HL-60 (cell line): Measurements from ENCODE around the gene ERGIC1.

ENCODE experiments used
- CTCF ChIP-seq: IDR thresholded peaks from one replicate; pipeline ENCODE4 v1.5.1; 2011; ENCODE audit warnings: low read length, control low read depth, inconsistent platforms; ENCODE audit not compliant: insufficient read depth
- GABPA ChIP-seq: IDR thresholded peaks from 2 replicates; pipeline ENCODE4 v1.6.1; 2012; ENCODE audit warnings: low read depth
- POLR2AphosphoS5 ChIP-seq: IDR thresholded peaks from 2 replicates; pipeline ENCODE4 v1.6.1; 2012; ENCODE audit warnings: low read depth
- REST ChIP-seq: IDR thresholded peaks from 2 replicates; pipeline ENCODE4 v1.6.1; 2012; ENCODE audit warnings: low read depth; ENCODE audit not compliant: insufficient replicate concordance
- SPI1 ChIP-seq: IDR thresholded peaks from 2 replicates; pipeline ENCODE4 v1.6.1; 2012; ENCODE audit warnings: low read depth, mild to moderate bottlenecking, borderline replicate concordance

GRCh38 chr5:172981931-172982330 is 147.9 kb downstream of the ERGIC1 start:
- TF ChIP-seq CTCF (no peak), REST (no peak), POLR2AphosphoS5 (no peak), SPI1 (no peak), GABPA (no peak)
